ENCODE data around the gene KRT10.

DNA sequence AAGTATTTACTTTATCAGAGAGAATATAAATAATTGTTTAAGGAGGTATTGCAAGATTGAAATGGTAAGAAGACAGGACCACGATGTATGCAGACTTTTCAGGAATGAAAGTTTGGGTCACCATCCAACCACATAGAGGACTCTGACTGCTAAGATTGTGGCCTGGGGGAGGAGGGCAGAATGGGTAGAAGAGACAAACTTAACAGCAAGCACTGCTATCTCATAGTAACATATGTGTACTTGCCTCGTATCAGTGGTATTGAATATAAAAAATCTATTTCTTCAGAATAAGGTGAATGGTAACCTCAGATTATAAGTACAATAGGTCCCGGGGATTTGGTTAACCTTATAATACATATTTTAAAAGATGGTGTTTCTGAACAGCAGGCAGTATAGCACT lies 5.8 kb downstream of the KRT10 start:
- TF ChIP-seq, protein P1, sequence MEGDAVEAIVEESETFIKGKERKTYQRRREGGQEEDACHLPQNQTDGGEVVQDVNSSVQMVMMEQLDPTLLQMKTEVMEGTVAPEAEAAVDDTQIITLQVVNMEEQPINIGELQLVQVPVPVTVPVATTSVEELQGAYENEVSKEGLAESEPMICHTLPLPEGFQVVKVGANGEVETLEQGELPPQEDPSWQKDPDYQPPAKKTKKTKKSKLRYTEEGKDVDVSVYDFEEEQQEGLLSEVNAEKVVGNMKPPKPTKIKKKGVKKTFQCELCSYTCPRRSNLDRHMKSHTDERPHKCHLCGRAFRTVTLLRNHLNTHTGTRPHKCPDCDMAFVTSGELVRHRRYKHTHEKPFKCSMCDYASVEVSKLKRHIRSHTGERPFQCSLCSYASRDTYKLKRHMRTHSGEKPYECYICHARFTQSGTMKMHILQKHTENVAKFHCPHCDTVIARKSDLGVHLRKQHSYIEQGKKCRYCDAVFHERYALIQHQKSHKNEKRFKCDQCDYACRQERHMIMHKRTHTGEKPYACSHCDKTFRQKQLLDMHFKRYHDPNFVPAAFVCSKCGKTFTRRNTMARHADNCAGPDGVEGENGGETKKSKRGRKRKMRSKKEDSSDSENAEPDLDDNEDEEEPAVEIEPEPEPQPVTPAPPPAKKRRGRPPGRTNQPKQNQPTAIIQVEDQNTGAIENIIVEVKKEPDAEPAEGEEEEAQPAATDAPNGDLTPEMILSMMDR (IDR thresholded peaks at IDR 0.05): no peak
- TF ChIP-seq ZFX (IDR thresholded peaks at IDR 0.05; ENCODE audit: borderline replicate concordance): no peak

All from 22Rv1 (cell line).